AG09319 (cell line): ENCODE results near the gene PPRC1.

Source experiments
- DNase-seq: peaks from one replicate; pipeline ENCODE4 v3.0.0-alpha.2; 2010; ENCODE audit warnings: low read depth; ENCODE audit errors: extremely low read depth
- TF ChIP-seq, protein P1 (sequence below): IDR thresholded peaks from 2 replicates; pipeline ENCODE4 v1.5.1; 2011; ENCODE audit warnings: low read depth, mild to moderate bottlenecking, inconsistent platforms, low read length, moderate library complexity

The PPRC1 gene

DNA sequence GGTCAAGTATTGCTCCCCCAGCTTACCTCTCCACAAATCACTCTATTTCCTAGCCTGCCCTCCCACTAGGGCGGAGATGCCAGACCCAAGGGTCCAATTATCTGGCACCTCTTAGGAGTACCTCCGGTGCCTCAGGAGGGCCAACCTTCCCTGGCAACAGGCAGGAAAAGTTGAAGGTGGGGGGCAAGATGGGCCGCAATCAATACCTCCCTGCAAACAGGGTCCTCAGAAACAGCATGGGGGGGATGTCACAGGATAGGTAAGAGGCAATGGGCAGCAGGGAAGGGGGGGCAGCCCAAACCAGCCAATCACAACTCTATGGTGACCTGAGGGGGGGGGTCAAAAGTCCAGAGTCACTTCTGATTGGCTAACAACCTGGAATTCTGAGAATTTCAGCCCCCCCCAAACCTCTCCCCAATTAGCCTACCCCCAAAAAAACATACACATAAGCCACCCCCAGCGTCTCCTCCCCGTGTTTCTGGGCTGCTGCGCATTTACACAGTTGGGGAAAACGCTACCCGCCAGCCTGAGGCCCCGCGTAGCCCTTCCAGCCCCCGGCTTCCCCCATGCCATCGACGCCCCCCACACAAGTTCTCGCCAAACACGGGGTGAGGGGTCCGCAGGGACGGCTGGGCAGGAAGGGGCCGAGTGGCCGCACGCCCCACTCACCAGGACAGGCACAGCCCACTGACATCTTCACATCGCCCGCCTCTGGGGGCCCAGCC, 13.3 kb upstream of the PPRC1 start:
- TF ChIP-seq, protein P1, sequence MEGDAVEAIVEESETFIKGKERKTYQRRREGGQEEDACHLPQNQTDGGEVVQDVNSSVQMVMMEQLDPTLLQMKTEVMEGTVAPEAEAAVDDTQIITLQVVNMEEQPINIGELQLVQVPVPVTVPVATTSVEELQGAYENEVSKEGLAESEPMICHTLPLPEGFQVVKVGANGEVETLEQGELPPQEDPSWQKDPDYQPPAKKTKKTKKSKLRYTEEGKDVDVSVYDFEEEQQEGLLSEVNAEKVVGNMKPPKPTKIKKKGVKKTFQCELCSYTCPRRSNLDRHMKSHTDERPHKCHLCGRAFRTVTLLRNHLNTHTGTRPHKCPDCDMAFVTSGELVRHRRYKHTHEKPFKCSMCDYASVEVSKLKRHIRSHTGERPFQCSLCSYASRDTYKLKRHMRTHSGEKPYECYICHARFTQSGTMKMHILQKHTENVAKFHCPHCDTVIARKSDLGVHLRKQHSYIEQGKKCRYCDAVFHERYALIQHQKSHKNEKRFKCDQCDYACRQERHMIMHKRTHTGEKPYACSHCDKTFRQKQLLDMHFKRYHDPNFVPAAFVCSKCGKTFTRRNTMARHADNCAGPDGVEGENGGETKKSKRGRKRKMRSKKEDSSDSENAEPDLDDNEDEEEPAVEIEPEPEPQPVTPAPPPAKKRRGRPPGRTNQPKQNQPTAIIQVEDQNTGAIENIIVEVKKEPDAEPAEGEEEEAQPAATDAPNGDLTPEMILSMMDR = no peak
- peak; percentile 67 for DNase-seq

DNA sequence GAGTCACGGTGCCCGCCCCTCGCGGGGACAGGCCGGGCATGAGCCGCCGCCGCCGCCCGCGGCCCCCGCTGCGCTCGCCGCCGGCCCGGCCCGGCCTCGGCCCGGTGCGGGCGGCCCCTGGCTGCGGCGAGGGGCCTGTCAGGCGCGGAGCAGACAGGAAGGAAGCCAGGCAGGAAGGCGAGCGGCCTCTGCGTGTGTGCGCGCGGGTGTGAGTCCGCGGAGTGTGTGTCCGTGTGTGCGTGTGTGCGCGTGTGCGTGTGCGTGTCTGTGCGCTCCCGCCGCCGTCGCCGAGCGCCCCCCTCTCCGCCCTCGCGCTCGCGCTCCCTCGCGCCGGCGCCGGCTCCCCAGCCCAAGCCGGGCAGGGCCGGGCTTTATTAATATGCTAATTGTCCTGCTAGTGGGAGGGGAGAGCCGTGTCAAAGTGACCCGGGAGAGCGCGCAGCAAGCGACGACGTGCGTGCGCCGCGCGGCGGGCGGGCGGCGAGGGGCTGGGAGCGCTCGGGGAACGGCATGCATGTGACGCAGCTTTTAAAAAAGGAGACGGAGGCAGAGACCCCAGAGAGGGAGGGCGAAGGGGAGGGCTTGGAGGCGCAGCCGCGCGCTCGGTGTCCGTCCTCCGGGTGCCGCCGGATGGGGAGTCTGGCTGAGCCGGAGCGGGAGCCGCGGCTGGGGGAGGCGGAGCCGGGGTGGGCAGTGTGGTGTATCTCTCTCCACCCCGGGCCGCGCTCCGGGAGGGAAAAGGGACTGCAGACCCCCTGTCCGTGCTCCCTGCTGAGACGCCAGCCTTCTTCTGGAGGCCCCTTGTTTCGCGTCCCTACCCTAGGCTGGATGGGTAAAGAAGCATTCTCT, 12.5 kb upstream of the PPRC1 start, which contains the start of gene LDB1:
LDB1 (minus strand) TSS at position 227 of the 849 bp plus-strand sequence. CDS start 258 bp downstream, outside the sequence.
- TF ChIP-seq, protein P1 = peak; percentile 0
- peak; percentile 50 for DNase-seq

DNA sequence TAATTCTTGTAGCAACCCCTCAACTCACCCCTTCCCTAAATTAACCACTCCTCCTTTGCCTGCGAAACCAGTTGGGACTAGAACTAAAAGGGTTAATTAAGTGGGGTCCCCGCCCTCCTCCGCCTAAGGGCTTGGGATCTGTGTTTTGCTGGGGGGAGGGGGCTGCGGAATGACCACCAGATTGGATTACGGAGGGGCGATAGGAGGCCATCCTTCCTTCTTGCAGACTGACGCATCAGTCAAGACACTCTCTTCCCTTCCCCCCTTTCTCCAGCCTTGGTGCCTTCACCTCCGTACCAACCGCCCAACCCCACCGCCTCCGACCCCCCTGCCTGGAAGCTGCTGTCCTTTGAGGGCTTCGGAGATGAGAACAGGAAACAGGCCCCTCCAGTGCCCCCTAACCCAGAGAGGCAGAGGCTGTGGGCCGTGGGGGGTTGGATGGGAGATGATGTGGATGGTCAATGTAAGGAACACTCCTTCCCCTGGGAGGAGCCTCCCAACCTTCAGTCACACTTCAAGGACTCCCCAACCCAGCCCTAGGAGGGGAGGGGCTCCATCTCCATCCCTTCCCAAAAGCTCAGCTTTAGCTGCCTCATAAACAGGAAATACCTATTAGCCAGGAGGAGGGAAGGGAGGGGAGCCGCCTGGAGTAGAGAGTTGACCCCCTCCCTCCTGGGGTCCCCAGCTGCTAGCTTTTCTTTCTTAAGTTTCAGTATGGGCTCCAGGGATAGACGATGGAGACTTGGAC, 11.7 kb upstream of the PPRC1 start:
- peak; percentile 71 for DNase-seq

DNA sequence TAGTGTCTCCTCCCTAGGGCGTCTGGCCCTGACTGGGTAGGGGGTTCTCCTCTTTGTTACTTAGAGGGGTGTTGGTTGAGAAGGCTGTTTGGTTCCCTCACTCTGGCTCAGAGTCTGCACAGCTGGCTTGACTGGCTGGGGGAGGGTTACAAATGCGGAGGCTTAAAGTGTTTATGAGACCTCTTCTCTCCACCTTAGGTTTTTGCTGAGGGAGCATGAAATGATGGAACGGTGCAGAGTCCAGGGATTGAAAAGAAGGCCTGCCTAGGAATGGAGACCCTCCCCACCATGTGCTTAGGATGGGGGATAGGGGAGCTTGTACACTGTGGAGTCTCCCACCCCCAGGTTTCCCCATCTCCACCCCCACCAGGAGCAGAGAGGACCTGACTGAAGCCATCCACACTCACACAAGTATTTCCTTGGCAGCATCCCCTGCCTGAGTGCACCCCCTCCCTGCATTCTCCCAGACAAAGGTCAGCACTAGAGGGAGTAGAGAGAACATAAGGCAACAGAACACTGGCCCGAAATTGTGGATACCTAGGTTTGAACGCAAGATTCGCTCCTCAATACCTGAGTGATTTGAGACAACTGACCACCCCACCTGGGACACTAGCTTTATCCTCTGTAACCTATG, 11.0 kb upstream of the PPRC1 start:
- no peak for DNase-seq
- TF ChIP-seq, protein P1 = peak; percentile 39

More for the DNA sequence above, 11.7 kb upstream of the PPRC1 start:
- TF ChIP-seq, protein P1 = no peak

DNA sequence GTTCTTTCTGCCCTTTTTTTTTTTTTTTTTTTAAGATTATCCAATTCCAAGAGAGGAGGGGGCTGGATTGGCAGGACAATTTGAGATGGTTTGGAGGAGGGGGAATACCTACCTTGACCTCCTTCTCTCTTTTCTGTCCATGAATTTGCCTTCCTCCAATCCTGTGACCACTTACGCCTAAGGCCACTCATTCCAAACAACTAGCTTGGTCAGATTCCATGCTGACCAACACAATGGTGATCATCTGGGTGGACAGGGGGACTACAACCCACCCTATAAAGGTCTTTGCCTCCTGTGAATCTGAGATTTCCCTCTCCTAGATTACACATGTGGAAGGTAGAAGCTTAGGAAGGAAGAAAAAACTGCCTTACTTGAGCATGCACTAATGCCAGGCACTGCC, 10.4 kb upstream of the PPRC1 start:
- DNase-seq = no peak
- TF ChIP-seq, protein P1 = no peak

DNA sequence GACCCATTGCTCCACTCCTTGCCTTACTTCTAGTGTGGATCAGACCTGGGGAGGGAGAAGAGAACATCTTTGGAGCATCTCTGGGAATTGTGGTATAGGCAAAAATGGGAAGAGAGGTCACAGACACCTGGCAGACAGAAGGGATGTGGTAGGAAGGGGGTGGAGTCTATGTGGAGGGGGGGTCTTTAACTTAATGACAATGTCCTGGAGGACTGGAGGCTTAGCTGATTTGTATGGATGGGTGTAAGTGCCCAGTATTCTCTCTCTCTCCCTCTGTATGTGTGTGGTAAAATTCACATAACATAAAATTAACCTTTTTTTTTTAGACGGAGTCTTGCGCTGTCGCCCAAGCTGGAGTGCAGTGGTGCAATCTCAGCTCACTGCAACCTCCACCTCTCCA, 9.6 kb upstream of the PPRC1 start:
- no peak for DNase-seq
- TF ChIP-seq, protein P1 = no peak
